Measurements from ENCODE around the gene KCNK5. TPM values are rescaled to one million over a fixed set of nuclear protein-coding genes. Genes with fewer than 3 reads are reported as not detected.

Gene KCNK5
- total and polyA plus RNA-seq, 4 donors, result 6.0 to 22.0 (median 16.1) TPM

DNA sequence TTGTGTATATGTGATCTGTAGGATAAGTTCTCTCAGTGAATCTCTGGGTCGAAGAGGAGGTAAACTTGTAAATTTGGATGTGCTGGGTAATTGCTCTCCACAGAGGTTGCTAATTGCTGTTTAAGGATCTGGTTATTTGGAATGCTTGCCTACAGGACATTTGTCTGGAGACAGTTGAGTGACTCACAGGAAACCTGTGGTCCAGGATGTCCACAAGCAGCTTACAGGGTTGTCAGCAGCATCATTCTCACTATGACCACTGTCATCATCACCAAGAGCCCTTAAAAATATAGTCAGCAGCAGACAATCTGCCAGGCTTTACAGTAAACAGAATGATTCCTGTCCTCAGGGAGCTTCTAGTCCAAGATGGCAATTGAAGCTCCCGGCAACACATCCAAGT is 31.2 kb upstream of the KCNK5 start:
- 85 to 91% methylated on average over 2 of the region's 2 CpGs for WGBS, 2 donors
- TF ChIP-seq CTCF (IDR thresholded peaks at IDR 0.05; ENCODE audit: control extremely low read depth, extremely low read depth), result no peak
- H3K9me3 ChIP-seq (ENCODE audit: control insufficient read depth in 4 of 4, insufficient read depth in 3 of 4, low read length in 3 of 4), result no peaks in the 10 kb centered on the region
- H3K27ac ChIP-seq (ENCODE audit: low read depth in 1 of 2, low read length in 1 of 2), result no peak overlapping the region
- H3K4me1 ChIP-seq (ENCODE audit: control insufficient read depth in 5 of 5, insufficient read depth in 5 of 5, low read length in 5 of 5), result peaks cover 0 to 5% (median 0%) of the 10 kb centered on the region in 5 donors
- no peak for DNase-seq
- no peak overlapping the region for H3K4me3 ChIP-seq
- no peak overlapping the region for H3K9ac ChIP-seq (ENCODE audit: insufficient read depth in 1 of 2, low read length in 2 of 2)
- H3K36me3 ChIP-seq (ENCODE audit: control insufficient read depth in 4 of 4, insufficient read depth in 4 of 4, low read length in 4 of 4), result no peaks in the 10 kb centered on the region
- no peaks in the 10 kb centered on the region for H3K27me3 ChIP-seq (ENCODE audit: control insufficient read depth in 3 of 3, insufficient read depth in 3 of 3, low read length in 2 of 3)
- no peak for ATAC-seq (ENCODE audit: insufficient read depth, low FRiP score)

- Histone ChIP-seq H3K27me3 (ENCODE audit: control insufficient read depth in 3 of 3, insufficient read depth in 3 of 3, low read length in 2 of 3) (no peaks in the 10 kb centered on the region), H3K9ac (ENCODE audit: insufficient read depth in 1 of 2, low read length in 2 of 2) (no peak overlapping the region), H3K9me3 (ENCODE audit: control insufficient read depth in 4 of 4, insufficient read depth in 3 of 4, low read length in 3 of 4) (no peaks in the 10 kb centered on the region), H3K27ac (ENCODE audit: low read depth in 1 of 2, low read length in 1 of 2) (no peak overlapping the region), H3K36me3 (ENCODE audit: control insufficient read depth in 4 of 4, insufficient read depth in 4 of 4, low read length in 4 of 4) (no peaks in the 10 kb centered on the region), H3K4me3 (no peak overlapping the region), H3K4me1 (ENCODE audit: control insufficient read depth in 5 of 5, insufficient read depth in 5 of 5, low read length in 5 of 5) (peaks cover 0 to under 1% (median 0%) of the 10 kb centered on the region in 5 donors)
- TF ChIP-seq CTCF (IDR thresholded peaks at IDR 0.05; ENCODE audit: control extremely low read depth, extremely low read depth), result no peak
- no peak for DNase-seq
- 77 to 95% methylated on average over 2 of the region's 2 CpGs for WGBS, 2 donors
- ATAC-seq (ENCODE audit: insufficient read depth, low FRiP score), result no peak
Measured at GRCh38 chr6:39256294-39256940, 27.1 kb upstream of the KCNK5 start.

GRCh38 chr6:39254999-39255535 is 25.8 kb upstream of the KCNK5 start:
- no peak overlapping the region for H3K9ac ChIP-seq (ENCODE audit: insufficient read depth in 1 of 2, low read length in 2 of 2)
- 89 to 95% methylated on average over 4 of the region's 4 CpGs for WGBS, 2 donors
- H3K4me3 ChIP-seq, result no peak overlapping the region

More at GRCh38 chr6:39254999-39255535, 25.8 kb upstream of the KCNK5 start:
- H3K36me3 ChIP-seq (ENCODE audit: control insufficient read depth in 4 of 4, insufficient read depth in 4 of 4, low read length in 4 of 4), result no peaks in the 10 kb centered on the region
- H3K9me3 ChIP-seq (ENCODE audit: control insufficient read depth in 4 of 4, insufficient read depth in 3 of 4, low read length in 3 of 4), result no peaks in the 10 kb centered on the region
- no peak overlapping the region for H3K27ac ChIP-seq (ENCODE audit: low read depth in 1 of 2, low read length in 1 of 2)
- DNase-seq (no peak), ATAC-seq (ENCODE audit: insufficient read depth, low FRiP score) (no peak)
- peaks cover 0 to 1% (median 0%) of the 10 kb centered on the region in 5 donors for H3K4me1 ChIP-seq (ENCODE audit: control insufficient read depth in 5 of 5, insufficient read depth in 5 of 5, low read length in 5 of 5)
- no peak for TF ChIP-seq CTCF (IDR thresholded peaks at IDR 0.05; ENCODE audit: control extremely low read depth, extremely low read depth)
- no peaks in the 10 kb centered on the region for H3K27me3 ChIP-seq (ENCODE audit: control insufficient read depth in 3 of 3, insufficient read depth in 3 of 3, low read length in 2 of 3)
